ENCODE results near the gene HHAT.

GRCh38 chr1:210715072-210715471 is 386.4 kb downstream of the HHAT start:
- TF ChIP-seq, protein P1, sequence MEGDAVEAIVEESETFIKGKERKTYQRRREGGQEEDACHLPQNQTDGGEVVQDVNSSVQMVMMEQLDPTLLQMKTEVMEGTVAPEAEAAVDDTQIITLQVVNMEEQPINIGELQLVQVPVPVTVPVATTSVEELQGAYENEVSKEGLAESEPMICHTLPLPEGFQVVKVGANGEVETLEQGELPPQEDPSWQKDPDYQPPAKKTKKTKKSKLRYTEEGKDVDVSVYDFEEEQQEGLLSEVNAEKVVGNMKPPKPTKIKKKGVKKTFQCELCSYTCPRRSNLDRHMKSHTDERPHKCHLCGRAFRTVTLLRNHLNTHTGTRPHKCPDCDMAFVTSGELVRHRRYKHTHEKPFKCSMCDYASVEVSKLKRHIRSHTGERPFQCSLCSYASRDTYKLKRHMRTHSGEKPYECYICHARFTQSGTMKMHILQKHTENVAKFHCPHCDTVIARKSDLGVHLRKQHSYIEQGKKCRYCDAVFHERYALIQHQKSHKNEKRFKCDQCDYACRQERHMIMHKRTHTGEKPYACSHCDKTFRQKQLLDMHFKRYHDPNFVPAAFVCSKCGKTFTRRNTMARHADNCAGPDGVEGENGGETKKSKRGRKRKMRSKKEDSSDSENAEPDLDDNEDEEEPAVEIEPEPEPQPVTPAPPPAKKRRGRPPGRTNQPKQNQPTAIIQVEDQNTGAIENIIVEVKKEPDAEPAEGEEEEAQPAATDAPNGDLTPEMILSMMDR (IDR thresholded peaks at IDR 0.05; ENCODE audit: low read length) = no peak
- no peak for TF ChIP-seq EZH2 (IDR thresholded peaks at IDR 0.05; ENCODE audit: borderline replicate concordance, low read length)

Measured in OCI-LY1 (cell line).